GM23248 (cell line): Measurements from ENCODE around the gene SH3D19. TPM values are rescaled to one million over a fixed set of nuclear protein-coding genes. Genes with fewer than 3 reads are reported as not detected.

Experiments
- DNase-seq: peaks from one replicate; pipeline ENCODE4 v3.0.0-alpha.2; 2015
- H2AFZ ChIP-seq: fragments of 200-600 bp; sonication (generic); 2 replicates; pipeline ENCODE4 v1.6.1; 2016; ENCODE audit warnings: antibody characterized with exemption
- H3F3A ChIP-seq: fragments of 200-600 bp; sonication (generic); 2 replicates; pipeline ENCODE4 v1.6.1; 2016; ENCODE audit warnings: mild to moderate bottlenecking, antibody characterized with exemption, mixed run types; ENCODE audit not compliant: insufficient read depth
- H3K27ac ChIP-seq: fragments of 200-600 bp; sonication (generic); 2 replicates; pipeline ENCODE4 v1.5.1; 2016; ENCODE audit warnings: mild to moderate bottlenecking
- H3K27me3 ChIP-seq: fragments of 200-600 bp; sonication (generic); replicated peaks from 2 replicates; pipeline ENCODE4 v1.6.1; 2016; ENCODE audit warnings: mild to moderate bottlenecking; ENCODE audit not compliant: insufficient read depth
- H3K36me3 ChIP-seq: fragments of 200-600 bp; sonication (generic); 2 replicates; pipeline ENCODE4 v1.6.1; 2016; ENCODE audit warnings: low read depth, mild to moderate bottlenecking
- H3K4me1 ChIP-seq: fragments of 200-600 bp; sonication (generic); 2 replicates; pipeline ENCODE4 v1.6.1; 2016; ENCODE audit warnings: mild to moderate bottlenecking; ENCODE audit not compliant: insufficient read depth
- H3K4me2 ChIP-seq: fragments of 200-600 bp; sonication (generic); one replicate; pipeline ENCODE4 v1.6.1; 2016; ENCODE audit warnings: mild to moderate bottlenecking; ENCODE audit not compliant: unreplicated experiment
- H3K4me3 ChIP-seq: fragments of 200-600 bp; sonication (generic); 2 replicates; pipeline ENCODE4 v1.5.1; 2016; ENCODE audit warnings: mild to moderate bottlenecking
- H3K79me2 ChIP-seq: fragments of 200-600 bp; sonication (generic); 2 replicates; pipeline ENCODE4 v1.6.1; 2016; ENCODE audit warnings: mild to moderate bottlenecking; ENCODE audit not compliant: insufficient read depth
- H3K9ac ChIP-seq: fragments of 200-600 bp; sonication (generic); 2 replicates; pipeline ENCODE4 v1.6.1; 2016; ENCODE audit warnings: mild to moderate bottlenecking
- H3K9me2 ChIP-seq: fragments of 200-600 bp; sonication (generic); 2 replicates; pipeline ENCODE4 v1.6.1; 2016; ENCODE audit warnings: mixed run types, mild to moderate bottlenecking, moderate library complexity; ENCODE audit not compliant: insufficient read depth
- H3K9me3 ChIP-seq: fragments of 200-600 bp; sonication (generic); one replicate; pipeline ENCODE4 v1.6.1; 2017; ENCODE audit warnings: low read depth
- H4K20me1 ChIP-seq: fragments of 200-600 bp; sonication (generic); 2 replicates; pipeline ENCODE4 v1.6.0; 2016; ENCODE audit not compliant: insufficient read depth
- EZH2 ChIP-seq: fragments of 200-600 bp; sonication (generic); IDR thresholded peaks from 2 replicates; pipeline ENCODE4 v1.6.1; 2018; ENCODE audit warnings: antibody characterized with exemption, mild to moderate bottlenecking; ENCODE audit not compliant: insufficient read depth, poor library complexity, severe bottlenecking
- EZH2phosphoT487 ChIP-seq: fragments of 200-600 bp; sonication (generic); IDR thresholded peaks from 2 replicates; pipeline ENCODE4 v1.6.1; 2018; ENCODE audit warnings: antibody characterized with exemption, moderate library complexity, mild to moderate bottlenecking, low read depth; ENCODE audit not compliant: insufficient read depth
- WGBS, 2 experiments: methylation state at CpG; one replicate each; pipeline ENCODE4 v1.1.6; 2015 to 2017; ENCODE audit warnings: low lambda C conversion rate in 2 of 2, low coverage in 1 of 2; ENCODE audit errors: missing lambda C conversion rate in 2 of 2; 5-methylcytosine and 5-hydroxymethylcytosine counted together
- in situ Hi-C: fragments of 300-500 bp; cut with MboI; formaldehyde crosslinking; loops from 2 replicates; pipeline ENCODE4 v1.15.0; 2020
- polyA plus RNA-seq: library from polyadenylated mRNA; unstranded; fragments of >200 nt; fragmentation: Nextera tagmentation; extraction: Ambion mirVana; gene quantifications from 2 replicates; pipeline ENCODE4 v1.2.1, GENCODE V29; 2016
- total RNA-seq: library from RNA; depleted of rRNA; stranded (reverse); fragments of >200 nt; shearing (Covaris generic); gene quantifications from 2 replicates; pipeline ENCODE4 v1.2.3, GENCODE V29; 2014

SH3D19 gene
- total and polyA plus RNA-seq, 2 experiments from 2014 or later, result 29.1 to 47.8 TPM

DNA sequence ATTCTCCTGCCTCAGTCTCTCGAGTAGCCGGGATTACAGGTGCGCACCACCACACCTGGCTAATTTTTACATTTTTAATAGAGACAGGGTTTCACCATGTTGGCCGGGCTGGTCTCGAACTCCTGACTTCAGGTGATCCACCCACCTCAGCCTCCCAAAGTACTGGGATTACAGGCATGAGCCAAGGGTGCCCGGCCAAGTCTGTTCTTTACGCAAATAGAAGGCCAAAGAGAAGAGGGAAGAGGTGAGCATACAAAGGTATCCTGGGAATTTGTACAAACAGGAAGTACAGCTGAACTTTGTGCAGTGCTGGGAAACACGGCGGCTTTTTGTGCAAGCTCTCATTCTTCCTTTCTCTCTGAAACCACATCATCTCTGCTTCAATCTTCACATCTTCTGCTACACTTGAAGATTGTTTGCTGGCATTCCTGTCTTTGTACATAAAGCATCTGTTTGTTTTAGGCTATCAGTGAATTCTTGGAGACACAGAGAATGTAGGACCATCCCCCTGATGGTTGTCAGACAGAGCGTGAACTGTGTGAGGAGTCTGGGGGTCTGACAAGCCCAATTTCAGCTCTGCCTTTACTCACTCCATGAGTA, 120.4 kb downstream of the SH3D19 start:
- no peak for DNase-seq
- H3K79me2 ChIP-seq, result peaks cover 64% of the 10 kb centered on the region
- TF ChIP-seq EZH2phosphoT487, result no peak
- TF ChIP-seq EZH2, result no peak
- H3K4me2 ChIP-seq, result no peak overlapping the region
- H3K27me3 ChIP-seq, result no peaks in the 10 kb centered on the region
- in situ Hi-C loops, result no loop called here
- 91 to 94% methylated on average over 10 of the region's 10 CpGs for WGBS, 2 experiments
- no peaks in the 10 kb centered on the region; the same call in none of the 2 replicates for H3K4me1 ChIP-seq
- H2AFZ ChIP-seq, result no peak overlapping the region
- H3K27ac ChIP-seq, result no peak overlapping the region
- 0 out of 2 replicates have a peak, but pooled peaks cover 4% of the 10 kb centered on the region for H3K36me3 ChIP-seq
- H3K9me2 ChIP-seq, result no peaks in the 10 kb centered on the region
- no peaks in the 10 kb centered on the region for H4K20me1 ChIP-seq
- H3K9ac ChIP-seq, result no peak overlapping the region
- H3K4me3 ChIP-seq, result no peak overlapping the region
- no peaks in the 10 kb centered on the region for H3F3A ChIP-seq
- H3K9me3 ChIP-seq, result no peaks in the 10 kb centered on the region

DNA sequence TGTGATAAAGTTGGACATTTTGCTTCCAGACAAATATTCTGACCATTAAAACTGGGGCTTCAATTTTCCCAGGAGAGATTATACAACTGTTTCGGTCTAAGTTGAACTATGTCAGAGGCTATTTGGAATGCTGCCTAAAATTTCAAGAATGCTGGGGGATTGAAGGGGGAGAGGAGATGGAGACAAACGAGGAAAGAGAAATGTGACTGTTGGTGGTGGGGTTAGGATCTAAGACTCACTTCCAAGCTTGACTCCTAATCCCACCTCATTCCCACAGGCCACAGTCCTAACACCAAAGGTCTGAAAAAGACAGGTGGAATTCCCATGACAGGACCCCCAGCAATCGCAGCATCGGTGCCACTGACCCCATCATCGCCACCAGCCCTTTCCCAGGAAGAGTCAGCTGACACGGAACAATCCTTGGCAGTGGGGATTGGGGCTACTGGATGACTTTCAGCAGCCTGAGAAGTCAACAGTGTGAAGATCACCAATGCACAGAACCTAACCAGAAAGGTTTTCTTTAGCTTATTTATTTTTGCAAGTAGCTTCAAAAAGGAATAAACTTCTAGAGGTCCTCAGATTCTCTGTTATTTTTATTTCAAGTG, 122.5 kb downstream of the SH3D19 start:
- H3F3A ChIP-seq, result no peaks in the 10 kb centered on the region
- no peak overlapping the region for H3K9ac ChIP-seq
- H3K4me2 ChIP-seq, result no peak overlapping the region
- H3K4me1 ChIP-seq, result peaks cover 15% of the 10 kb centered on the region
- H3K27ac ChIP-seq, result no peak overlapping the region
- in situ Hi-C loops, result no loop called here
- no peak overlapping the region for H3K4me3 ChIP-seq
- H4K20me1 ChIP-seq, result no peaks in the 10 kb centered on the region
- TF ChIP-seq EZH2, result no peak
- TF ChIP-seq EZH2phosphoT487, result no peak
- no peaks in the 10 kb centered on the region for H3K27me3 ChIP-seq
- peaks cover 68% of the 10 kb centered on the region for H3K79me2 ChIP-seq
- no peak for DNase-seq
- no peak overlapping the region for H2AFZ ChIP-seq
- 68 to 73% methylated on average over 6 of the region's 6 CpGs for WGBS, 2 experiments
- 0 out of 2 replicates have a peak, but pooled peaks cover 3% of the 10 kb centered on the region for H3K36me3 ChIP-seq
- no peaks in the 10 kb centered on the region for H3K9me2 ChIP-seq
- H3K9me3 ChIP-seq, result no peaks in the 10 kb centered on the region

GRCh38 chr4:151202381-151202780, 123.0 kb downstream of the SH3D19 start:
- no peak overlapping the region for H2AFZ ChIP-seq
- no peaks in the 10 kb centered on the region for H4K20me1 ChIP-seq
- no peaks in the 10 kb centered on the region for H3K9me2 ChIP-seq
- peaks cover 21% of the 10 kb centered on the region for H3K4me1 ChIP-seq
- no peak overlapping the region for H3K9ac ChIP-seq
- peaks cover 68% of the 10 kb centered on the region for H3K79me2 ChIP-seq
- H3K4me2 ChIP-seq, result no peak overlapping the region
- no peaks in the 10 kb centered on the region for H3K36me3 ChIP-seq
- TF ChIP-seq EZH2phosphoT487, result no peak
- no peak for TF ChIP-seq EZH2
- no peaks in the 10 kb centered on the region for H3F3A ChIP-seq
- in situ Hi-C loops, result no loop called here
- no peaks in the 10 kb centered on the region for H3K9me3 ChIP-seq
- no peak for DNase-seq
- H3K27ac ChIP-seq, result no peak overlapping the region
- WGBS, 2 experiments, result 93 to 98% methylated on average over 2 of the region's 2 CpGs
- H3K4me3 ChIP-seq, result no peak overlapping the region
- no peaks in the 10 kb centered on the region for H3K27me3 ChIP-seq

- TF ChIP-seq EZH2 (no peak), EZH2phosphoT487 (no peak)
- Histone ChIP-seq H3K36me3 (no peaks in the 10 kb centered on the region), H3F3A (peaks cover 12% of the 10 kb centered on the region; the same call in 1 of the 2 replicates), H2AFZ (peak overlapping the region; percentile 40), H3K4me2 (peak overlapping the region; percentile 54), H3K27me3 (no peaks in the 10 kb centered on the region), H3K27ac (peak overlapping the region; percentile 76), H3K79me2 (peaks cover 83% of the 10 kb centered on the region), H3K4me3 (0 out of 2 replicates have a peak overlapping the region, but pooled peaks have one; percentile 16), H3K9ac (peak overlapping the region; percentile 62), H4K20me1 (no peaks in the 10 kb centered on the region), H3K9me2 (no peaks in the 10 kb centered on the region), H3K4me1 (peaks cover 39% of the 10 kb centered on the region), H3K9me3 (no peaks in the 10 kb centered on the region)
- WGBS, 2 experiments, result 43 to 46% methylated on average over 6 of the region's 6 CpGs
- DNase-seq, result peak; percentile 60
- in situ Hi-C loops, result no loop called here
Observed at GRCh38 chr4:151199319-151200190, 125.8 kb downstream of the SH3D19 start.
